ELF-1 (cell line): Measurements from ENCODE around the gene LCE3B.

ENCODE experiments used
- DNase-seq: peaks from one replicate; pipeline ENCODE4 v3.0.0-alpha.2; 2016; ENCODE audit warnings: low read depth, low spot score

LCE3B gene

DNA sequence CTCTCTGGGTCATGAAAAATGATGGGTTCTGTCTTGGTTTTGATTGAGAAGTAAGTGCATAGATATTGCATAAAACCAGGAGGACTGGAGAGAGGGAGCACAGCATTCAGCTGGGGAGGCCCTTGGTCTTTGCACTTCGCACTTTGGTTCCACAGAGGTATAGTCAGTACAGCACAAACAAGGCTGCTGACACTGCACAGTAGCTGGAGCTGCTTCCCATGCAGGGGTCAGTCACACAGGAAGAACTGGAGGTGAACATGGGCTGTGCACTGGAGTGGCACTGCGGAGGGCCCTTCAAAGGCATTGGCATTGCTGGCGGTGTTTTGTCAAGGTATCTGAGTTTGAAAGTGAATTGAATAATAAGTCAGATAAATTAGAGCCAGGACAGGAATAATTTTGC, 45.0 kb downstream of the LCE3B start:
- no peak for DNase-seq

- no peak for DNase-seq
Observed at GRCh38 chr1:152663098-152663497, 49.5 kb downstream of the LCE3B start, which contains the start of gene LCE2D. TSS of gene LCE2D (plus strand) at chr1:152663380. CDS start at chr1:152664106, 726 bp downstream.
